GM06990 (cell line): ENCODE results near the gene MYPN.

Experiments used
- DNase-seq: peaks from one replicate; pipeline ENCODE4 v3.0.0-alpha.2; 2011; ENCODE audit not compliant: insufficient read length; ENCODE audit errors: extremely low read depth
- H3K27me3 ChIP-seq: replicated peaks from 2 replicates; pipeline ENCODE4 v1.6.0; 2011; ENCODE audit warnings: low read length; ENCODE audit not compliant: control insufficient read depth, insufficient read depth
- H3K36me3 ChIP-seq: 2 replicates; pipeline ENCODE4 v1.5.1; 2011; ENCODE audit warnings: low read length; ENCODE audit not compliant: control insufficient read depth, insufficient read depth
- H3K4me3 ChIP-seq: replicated peaks from 2 replicates; pipeline ENCODE4 v1.5.1; 2011; ENCODE audit warnings: low read depth, mild to moderate bottlenecking, control low read depth, low read length
- CTCF ChIP-seq: IDR thresholded peaks from 2 replicates; pipeline ENCODE4 v1.5.1; 2011; ENCODE audit warnings: low read length, control low read depth, mild to moderate bottlenecking, inconsistent platforms; ENCODE audit not compliant: insufficient read depth, poor library complexity, severe bottlenecking

The MYPN gene

GRCh38 chr10:68128015-68128414, 18.7 kb downstream of the MYPN start:
- Histone ChIP-seq H3K4me3 (no peak overlapping the region), H3K27me3 (no peaks in the 10 kb centered on the region), H3K36me3 (no peaks in the 10 kb centered on the region)
- no peak for TF ChIP-seq CTCF
- DNase-seq: no peak

GRCh38 chr10:68132391-68132790, 23.1 kb downstream of the MYPN start:
- no peak for TF ChIP-seq CTCF
- H3K4me3 ChIP-seq: no peak overlapping the region
- DNase-seq: no peak
- no peaks in the 10 kb centered on the region for H3K36me3 ChIP-seq
- no peaks in the 10 kb centered on the region for H3K27me3 ChIP-seq

- Histone ChIP-seq H3K27me3 (no peaks in the 10 kb centered on the region), H3K36me3 (no peaks in the 10 kb centered on the region), H3K4me3 (no peak overlapping the region)
- DNase-seq: no peak
- no peak for TF ChIP-seq CTCF
These were observed 24.2 kb downstream of the MYPN start for GRCh38 chr10:68133523-68133922.

GRCh38 chr10:68135362-68135761, 26.1 kb downstream of the MYPN start:
- Histone ChIP-seq H3K27me3 (no peaks in the 10 kb centered on the region), H3K36me3 (no peaks in the 10 kb centered on the region), H3K4me3 (no peak overlapping the region)
- TF ChIP-seq CTCF: no peak
- no peak for DNase-seq

GRCh38 chr10:68135922-68136792, 26.9 kb downstream of the MYPN start:
- DNase-seq: no peak
- Histone ChIP-seq H3K4me3 (no peak overlapping the region), H3K36me3 (no peaks in the 10 kb centered on the region), H3K27me3 (no peaks in the 10 kb centered on the region)
- no peak for TF ChIP-seq CTCF
